Activated B cell treated with CpG ODN at 0.5 μM for 24 hours (primary cell): ENCODE data around the gene MED13L. TPM values are rescaled to one million over a fixed set of nuclear protein-coding genes. Genes with fewer than 3 reads are reported as not detected.

Experiments used
- ATAC-seq: fragments of 200-7000 bp; cut with Tn5 transposase; one replicate; pipeline ENCODE4 v1.10.0; 2021; ENCODE audit warnings: low read depth, mild to moderate bottlenecking, moderate library complexity
- CTCF ChIA-PET: fragments of 350-600 bp; sonication (Branson Sonifier 250); formaldehyde crosslinking; loops from one replicate; lab custom pipeline; 2021; ENCODE audit warnings: antibody characterized with exemption; lab: Charles Lee
- POLR2A ChIA-PET: fragments of 350-600 bp; sonication (Branson Sonifier 250); formaldehyde crosslinking; loops from one replicate; lab custom pipeline; 2021; ENCODE audit warnings: antibody characterized with exemption; lab: Charles Lee
- DNase-seq: peaks from one replicate; pipeline ENCODE4 v3.0.0; 2022
- H3K27ac Mint-ChIP-seq: one replicate; pipeline ENCODE4 v1.8.0; 2020; ENCODE audit warnings: mixed read lengths
- H3K27me3 Mint-ChIP-seq: one replicate; pipeline ENCODE4 v1.8.0; 2021; ENCODE audit warnings: mixed read lengths
- H3K36me3 Mint-ChIP-seq: one replicate; pipeline ENCODE4 v1.8.0; 2021; ENCODE audit warnings: low read depth, mixed read lengths
- H3K4me1 Mint-ChIP-seq: one replicate; pipeline ENCODE4 v1.8.0; 2021; ENCODE audit warnings: mixed read lengths
- H3K4me3 Mint-ChIP-seq: one replicate; pipeline ENCODE4 v1.8.0; 2020; ENCODE audit warnings: mild to moderate bottlenecking, mixed read lengths
- H3K9me3 Mint-ChIP-seq: one replicate; pipeline ENCODE4 v1.8.0; 2020; ENCODE audit warnings: mixed read lengths
- intact Hi-C: fragments of 100-400 bp; cut with micrococcal nuclease; formaldehyde crosslinking; loops from one replicate; pipeline ENCODE4 v1.15.1; 2024
- total RNA-seq: library from RNA; stranded (reverse); gene quantifications from 2 replicates; pipeline ENCODE4 v1.2.3, GENCODE V29; 2022
- TF ChIP-seq, protein P1 (sequence below): fragments of 200-600 bp; IDR thresholded peaks from one replicate; pipeline ENCODE4 v1.8.0; 2022; ENCODE audit warnings: antibody characterized with exemption, mild to moderate bottlenecking

The MED13L gene
- total RNA-seq, 1 donor from 2014 or later = 183 TPM

DNA sequence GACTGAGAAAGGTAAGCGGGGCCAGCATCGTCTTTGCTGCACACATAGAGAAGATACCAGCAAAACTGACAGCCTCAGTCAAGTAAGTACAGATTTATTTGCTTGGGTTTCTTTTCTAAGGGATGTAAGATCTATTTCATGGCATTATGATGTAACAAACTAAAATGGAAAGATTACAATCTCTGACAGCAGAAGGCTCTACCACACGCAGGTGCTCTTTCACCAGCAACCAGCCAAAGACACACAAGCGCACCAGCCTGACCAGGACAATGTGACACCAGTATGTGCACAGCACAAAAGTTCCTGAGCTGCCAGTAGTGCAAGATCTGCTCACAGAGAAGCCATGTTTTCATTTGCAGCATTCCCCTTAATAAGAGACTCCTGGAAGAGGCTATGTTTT, 311.1 kb downstream of the MED13L start:
- POLR2A ChIA-PET = no interaction called here
- DNase-seq = no peak

DNA sequence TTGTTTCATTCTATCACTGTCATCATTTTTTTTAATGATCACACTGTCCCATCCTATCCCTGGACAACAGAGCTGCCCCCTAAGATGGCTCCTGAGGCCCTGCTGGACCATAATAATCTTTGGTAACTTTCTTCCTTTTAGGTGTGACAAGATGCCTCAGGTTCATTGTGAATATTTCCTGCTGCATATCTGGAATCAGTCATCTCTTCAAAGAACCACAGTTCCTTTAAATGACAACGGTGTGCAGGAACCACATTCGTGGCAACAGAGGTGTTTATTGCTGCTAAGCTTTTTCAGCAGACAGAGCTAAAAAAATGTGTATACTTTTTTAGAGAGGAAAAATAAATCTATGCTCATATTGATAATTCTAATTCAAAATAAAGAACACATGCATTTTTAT, 312.9 kb downstream of the MED13L start:
- ATAC-seq (no peak), DNase-seq (no peak)
- Mint-ChIP-seq H3K27me3 (no peaks in the 10 kb centered on the region), H3K27ac (no peak overlapping the region), H3K36me3 (peaks cover 87% of the 10 kb centered on the region), H3K9me3 (no peaks in the 10 kb centered on the region), H3K4me3 (no peak overlapping the region), H3K4me1 (no peaks in the 10 kb centered on the region)
- intact Hi-C loops = no loop called here
- ChIA-PET POLR2A (no interaction called here), CTCF (no interaction called here)
- TF ChIP-seq, protein P1, sequence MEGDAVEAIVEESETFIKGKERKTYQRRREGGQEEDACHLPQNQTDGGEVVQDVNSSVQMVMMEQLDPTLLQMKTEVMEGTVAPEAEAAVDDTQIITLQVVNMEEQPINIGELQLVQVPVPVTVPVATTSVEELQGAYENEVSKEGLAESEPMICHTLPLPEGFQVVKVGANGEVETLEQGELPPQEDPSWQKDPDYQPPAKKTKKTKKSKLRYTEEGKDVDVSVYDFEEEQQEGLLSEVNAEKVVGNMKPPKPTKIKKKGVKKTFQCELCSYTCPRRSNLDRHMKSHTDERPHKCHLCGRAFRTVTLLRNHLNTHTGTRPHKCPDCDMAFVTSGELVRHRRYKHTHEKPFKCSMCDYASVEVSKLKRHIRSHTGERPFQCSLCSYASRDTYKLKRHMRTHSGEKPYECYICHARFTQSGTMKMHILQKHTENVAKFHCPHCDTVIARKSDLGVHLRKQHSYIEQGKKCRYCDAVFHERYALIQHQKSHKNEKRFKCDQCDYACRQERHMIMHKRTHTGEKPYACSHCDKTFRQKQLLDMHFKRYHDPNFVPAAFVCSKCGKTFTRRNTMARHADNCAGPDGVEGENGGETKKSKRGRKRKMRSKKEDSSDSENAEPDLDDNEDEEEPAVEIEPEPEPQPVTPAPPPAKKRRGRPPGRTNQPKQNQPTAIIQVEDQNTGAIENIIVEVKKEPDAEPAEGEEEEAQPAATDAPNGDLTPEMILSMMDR = no peak

More for the DNA sequence above, 311.1 kb downstream of the MED13L start:
- Mint-ChIP-seq H3K27me3 (no peaks in the 10 kb centered on the region), H3K4me3 (no peak overlapping the region), H3K4me1 (no peaks in the 10 kb centered on the region), H3K9me3 (no peaks in the 10 kb centered on the region), H3K27ac (no peak overlapping the region), H3K36me3 (peaks cover 83% of the 10 kb centered on the region)
- CTCF ChIA-PET = no interaction called here
- TF ChIP-seq, protein P1 = no peak
- no peak for ATAC-seq
- intact Hi-C loops = no loop called here

DNA sequence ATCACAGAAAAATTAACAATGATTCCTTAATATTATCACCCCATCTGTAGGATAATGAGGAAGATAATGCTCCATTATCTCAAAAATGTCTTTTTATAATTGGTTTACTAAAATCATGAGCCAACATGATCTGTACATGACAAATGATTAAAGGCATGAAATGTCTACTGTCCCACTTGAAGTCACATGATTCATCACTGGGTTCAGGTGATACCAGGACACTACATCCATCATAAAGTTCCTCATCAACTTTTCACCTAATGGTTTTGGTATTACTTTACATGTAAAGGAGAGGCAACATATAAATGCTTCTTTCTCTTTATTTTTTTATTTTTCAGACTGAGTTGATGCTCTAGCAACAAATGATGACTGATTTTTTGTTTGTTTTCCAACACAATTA, 313.3 kb downstream of the MED13L start:
- CTCF ChIA-PET = no interaction called here
- H3K27me3 Mint-ChIP-seq = no peaks in the 10 kb centered on the region
- TF ChIP-seq, protein P1 = no peak
- ATAC-seq (no peak), DNase-seq (no peak)
- H3K9me3 Mint-ChIP-seq = no peaks in the 10 kb centered on the region
- no peak overlapping the region for H3K27ac Mint-ChIP-seq
- intact Hi-C loops = no loop called here
- H3K4me3 Mint-ChIP-seq = no peak overlapping the region
- POLR2A ChIA-PET = no interaction called here
- peaks cover 85% of the 10 kb centered on the region for H3K36me3 Mint-ChIP-seq
- no peaks in the 10 kb centered on the region for H3K4me1 Mint-ChIP-seq

DNA sequence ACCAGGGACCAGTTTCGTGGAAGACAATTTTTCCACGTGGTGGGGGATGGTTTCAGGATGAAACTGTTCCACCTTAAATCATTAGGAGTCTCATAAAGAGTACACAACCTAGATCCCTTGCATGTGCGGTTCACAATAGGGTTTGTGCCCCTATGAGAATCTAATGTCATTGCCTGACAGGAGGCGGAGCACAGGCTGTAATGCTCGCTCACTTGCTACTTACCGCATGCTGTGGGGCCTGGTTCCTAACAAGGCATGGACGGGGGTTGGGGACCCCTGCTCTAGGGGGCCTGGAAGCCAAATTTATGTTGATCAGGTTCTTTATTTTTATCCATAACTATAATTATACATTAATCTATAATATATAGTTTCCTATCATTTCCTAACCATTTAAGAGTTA, 315.3 kb downstream of the MED13L start:
- H3K4me3 Mint-ChIP-seq = no peak overlapping the region
- no peaks in the 10 kb centered on the region for H3K9me3 Mint-ChIP-seq
- H3K4me1 Mint-ChIP-seq = no peaks in the 10 kb centered on the region
- no peaks in the 10 kb centered on the region for H3K27me3 Mint-ChIP-seq
- peaks cover 82% of the 10 kb centered on the region for H3K36me3 Mint-ChIP-seq
- no peak overlapping the region for H3K27ac Mint-ChIP-seq
- ChIA-PET CTCF (no interaction called here), POLR2A (no interaction called here)
- TF ChIP-seq, protein P1 = no peak
- intact Hi-C loops = no loop called here
- ATAC-seq (no peak), DNase-seq (no peak)

DNA sequence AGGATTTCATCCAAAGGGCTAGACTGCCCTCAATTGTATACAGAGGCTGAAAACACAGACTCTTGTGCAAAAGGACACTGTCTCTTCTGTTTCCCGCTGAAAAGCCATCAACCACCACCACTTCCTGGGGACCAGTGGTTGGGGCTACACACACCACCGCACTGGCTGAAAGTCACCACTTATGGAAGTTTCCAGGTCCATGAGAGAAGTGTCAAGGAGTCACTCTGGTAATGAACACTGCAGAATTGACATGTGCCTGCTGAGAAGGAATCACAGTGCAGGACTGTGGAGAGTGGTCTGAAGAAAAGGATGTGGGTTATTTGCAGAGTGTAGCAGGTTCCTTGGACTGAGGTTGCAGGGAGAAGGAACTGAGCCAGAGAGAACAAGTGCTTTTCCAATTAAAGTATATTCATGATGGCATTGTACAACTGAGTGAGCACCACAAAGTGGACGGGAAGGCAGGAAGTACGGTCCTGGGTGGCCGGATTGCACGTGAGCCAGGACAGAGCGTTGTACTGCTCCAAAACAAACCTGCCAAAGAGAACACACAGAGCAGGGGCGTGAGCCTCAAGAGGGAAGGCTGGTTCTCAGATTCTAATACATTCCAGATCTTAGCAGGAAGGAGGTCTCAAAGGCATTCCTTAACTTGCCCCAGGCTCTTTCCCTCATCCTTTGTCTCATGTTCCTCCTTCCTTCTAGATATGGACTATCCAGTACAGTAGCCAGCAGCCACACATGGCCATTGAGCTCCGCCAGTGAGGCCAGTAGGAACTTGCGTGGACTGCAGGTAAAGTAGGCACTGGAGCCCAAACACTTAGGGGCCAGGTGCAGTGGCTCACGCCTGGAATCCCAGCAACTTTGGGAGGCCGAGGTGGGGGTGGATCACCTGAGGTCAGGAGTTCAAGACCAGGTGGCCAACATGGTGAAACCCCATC, 316.4 kb downstream of the MED13L start:
- TF ChIP-seq, protein P1 = no peak
- ATAC-seq = no peak
- H3K27ac Mint-ChIP-seq = no peak overlapping the region
- no peak overlapping the region for H3K4me3 Mint-ChIP-seq
- no peaks in the 10 kb centered on the region for H3K4me1 Mint-ChIP-seq
- intact Hi-C loops = no loop called here
- POLR2A ChIA-PET = no interaction called here
- H3K9me3 Mint-ChIP-seq = no peaks in the 10 kb centered on the region
- CTCF ChIA-PET = no interaction called here
- no peak for DNase-seq
- peaks cover 80% of the 10 kb centered on the region for H3K36me3 Mint-ChIP-seq
- H3K27me3 Mint-ChIP-seq = no peaks in the 10 kb centered on the region
